NCI-H2107 (cell line): Measurements from ENCODE around the gene KCNIP1.

Source experiments
- DNase-seq: peaks from one replicate; lab custom pipeline; 2025; lab: John Stamatoyannopoulos, UW

KCNIP1 gene

DNA sequence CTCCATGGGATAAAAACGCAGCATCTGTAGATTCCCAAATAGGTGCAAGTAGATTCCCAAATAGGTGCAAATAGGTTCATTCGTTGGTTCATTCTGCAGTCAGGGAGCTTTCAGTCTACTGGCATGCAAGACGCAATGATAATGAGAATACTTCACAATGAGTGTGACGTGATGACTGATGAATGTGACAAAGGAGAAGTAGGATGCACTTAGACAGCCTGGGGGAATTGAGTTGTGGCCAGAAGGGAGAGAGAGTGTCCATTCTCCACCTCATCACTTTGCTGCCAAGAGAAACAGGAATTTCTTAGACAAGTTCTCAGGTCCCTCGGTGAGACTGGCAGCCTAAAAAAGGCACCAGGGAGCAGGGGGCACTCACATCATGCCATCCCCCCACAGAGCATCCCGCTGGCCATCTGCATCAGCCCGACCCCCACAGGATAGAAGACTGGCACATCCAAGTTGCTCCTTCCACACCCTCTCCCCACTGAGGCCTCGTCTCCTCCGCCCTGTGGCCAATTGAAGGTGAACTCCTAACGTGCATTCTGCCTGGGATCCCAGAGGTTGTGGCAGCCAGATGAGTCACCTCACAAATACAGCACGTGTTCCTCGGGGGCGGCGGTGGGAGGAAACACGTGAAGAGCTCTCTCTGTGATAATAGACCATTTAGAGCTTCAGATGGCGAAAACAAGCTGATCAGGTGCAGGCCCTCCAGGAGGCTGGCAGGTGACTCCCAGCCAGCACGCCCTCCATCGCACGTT, 19.9 kb upstream of the KCNIP1 start:
- peak; percentile 37 for DNase-seq

DNA sequence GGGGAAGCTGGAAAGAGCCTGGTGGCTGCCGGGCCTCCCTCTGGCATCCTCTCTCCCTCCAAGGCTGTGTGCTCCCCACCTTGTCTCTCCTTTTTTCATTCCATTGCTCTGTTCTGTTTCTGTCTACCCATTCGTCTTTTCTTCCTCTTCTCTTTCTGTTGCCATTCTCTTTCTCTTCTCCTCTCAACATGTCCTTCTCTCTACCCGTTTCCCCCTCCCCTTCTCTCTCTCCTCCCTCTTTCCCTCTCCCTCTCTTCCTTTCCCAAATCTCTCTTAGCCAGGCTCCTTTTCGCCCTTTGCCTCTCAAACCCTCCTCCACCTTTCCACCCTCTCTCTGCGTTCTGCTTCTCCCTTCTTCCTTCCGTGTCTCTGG, 19.4 kb upstream of the KCNIP1 start:
- no peak for DNase-seq

DNA sequence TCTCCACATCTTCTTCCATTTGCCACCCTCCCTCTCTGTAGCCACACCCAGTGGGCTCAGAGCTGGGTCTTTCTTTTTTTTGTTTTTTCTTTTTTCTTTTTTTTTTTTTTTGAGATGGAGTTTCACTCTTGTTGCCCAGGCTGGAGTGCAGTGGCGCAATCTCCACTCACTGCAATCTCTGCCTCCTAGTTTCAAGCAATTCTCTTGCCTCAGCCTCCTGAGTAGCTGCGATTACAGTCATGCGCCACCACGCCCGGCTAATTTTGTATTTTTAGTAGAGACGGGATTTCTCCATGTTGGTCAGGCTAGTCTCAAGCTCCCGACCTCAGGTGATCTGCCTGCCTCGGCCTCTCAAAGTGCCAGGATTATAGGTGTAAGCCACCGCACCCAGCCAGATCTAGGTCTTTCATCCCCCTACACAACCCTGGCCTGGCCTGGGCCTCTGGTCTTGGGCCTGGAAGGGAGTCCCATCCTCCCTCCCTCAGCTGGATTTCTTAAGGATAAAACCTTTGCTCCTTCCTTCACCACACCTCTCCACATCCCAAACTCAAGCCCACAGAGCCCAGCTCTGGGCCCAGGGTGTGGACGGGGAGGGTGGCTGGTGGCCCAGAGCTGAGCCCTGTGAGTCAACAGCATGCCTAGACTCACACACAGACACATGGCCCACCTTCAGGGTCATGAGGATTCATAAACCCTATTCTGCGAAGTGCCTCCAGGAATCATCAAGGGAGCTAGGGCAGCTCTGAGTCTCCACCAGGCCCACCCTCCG, 18.8 kb upstream of the KCNIP1 start:
- DNase-seq = no peak

DNA sequence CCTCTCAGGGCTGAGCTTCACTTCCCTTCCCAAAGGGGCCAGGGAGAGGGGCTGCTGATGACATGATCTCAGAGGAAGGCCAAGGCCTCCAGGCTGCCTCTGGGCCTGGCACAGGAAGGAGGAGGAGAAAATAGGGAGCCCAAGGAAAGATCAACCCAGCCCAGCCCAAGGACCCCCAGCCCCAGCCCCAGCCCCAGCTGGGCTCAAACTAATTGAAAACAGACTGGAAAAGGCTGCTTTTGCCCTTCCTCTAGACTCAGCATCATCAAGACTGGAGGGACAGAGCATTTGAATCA, 18.3 kb upstream of the KCNIP1 start:
- no peak for DNase-seq

DNA sequence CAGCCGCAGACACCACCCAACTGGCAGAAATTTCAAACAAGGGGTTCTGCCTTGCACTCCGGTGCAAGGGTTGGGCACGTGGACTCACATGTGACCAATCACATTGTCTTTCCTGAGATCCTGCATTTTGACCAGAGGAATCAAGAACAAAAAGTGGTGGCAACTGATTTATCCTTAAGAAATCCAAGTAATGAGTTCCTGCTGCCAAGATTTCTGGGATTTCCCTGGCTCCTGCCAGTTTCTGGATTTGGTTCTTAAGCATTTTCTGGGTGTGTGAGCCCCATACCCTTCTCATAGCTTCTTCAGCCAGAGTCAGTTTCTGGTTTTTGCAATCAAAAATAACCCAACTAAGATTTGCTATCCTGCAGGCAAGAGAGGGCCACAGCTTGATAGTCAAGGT, 17.4 kb upstream of the KCNIP1 start:
- no peak for DNase-seq

DNA sequence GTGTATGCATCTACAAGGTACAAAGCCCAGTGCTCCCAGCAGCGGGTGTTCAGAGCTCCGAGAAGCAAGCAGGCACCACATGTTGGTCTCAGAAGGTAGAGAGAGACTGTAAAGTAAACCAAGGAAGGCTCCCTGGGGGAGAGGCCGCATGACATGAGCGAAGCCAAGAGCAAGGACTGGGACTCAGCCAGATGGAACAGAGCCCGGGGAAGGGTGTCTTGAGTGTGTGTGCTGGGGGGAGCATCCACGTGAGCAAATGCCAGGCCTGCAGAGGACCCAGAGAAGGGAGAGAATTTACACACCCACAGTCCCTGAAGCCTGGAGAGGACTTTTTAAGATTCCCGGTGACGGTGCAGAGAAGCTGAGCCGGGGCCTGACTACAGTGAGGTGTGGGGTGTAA, 15.2 kb upstream of the KCNIP1 start:
- DNase-seq = no peak

DNA sequence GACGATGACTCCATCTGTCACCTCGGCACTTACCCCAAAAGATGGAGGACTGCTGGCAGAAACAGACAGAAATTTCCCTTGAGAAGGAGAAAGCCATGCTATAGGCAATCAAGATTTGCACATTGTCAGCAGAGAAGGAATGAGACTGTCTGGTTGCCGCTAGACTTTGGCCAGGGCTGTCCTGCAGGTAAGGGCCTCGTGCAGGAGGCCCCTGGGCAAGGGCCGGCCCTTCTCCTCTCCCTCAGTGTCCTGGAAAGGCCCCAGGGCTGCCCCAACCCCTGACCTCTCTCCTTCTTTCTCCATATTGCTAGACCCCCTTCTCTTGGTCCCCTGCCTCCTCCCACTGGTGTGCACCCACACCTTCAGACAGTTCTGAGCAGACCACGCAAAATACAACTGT, 14.6 kb upstream of the KCNIP1 start:
- no peak for DNase-seq

DNA sequence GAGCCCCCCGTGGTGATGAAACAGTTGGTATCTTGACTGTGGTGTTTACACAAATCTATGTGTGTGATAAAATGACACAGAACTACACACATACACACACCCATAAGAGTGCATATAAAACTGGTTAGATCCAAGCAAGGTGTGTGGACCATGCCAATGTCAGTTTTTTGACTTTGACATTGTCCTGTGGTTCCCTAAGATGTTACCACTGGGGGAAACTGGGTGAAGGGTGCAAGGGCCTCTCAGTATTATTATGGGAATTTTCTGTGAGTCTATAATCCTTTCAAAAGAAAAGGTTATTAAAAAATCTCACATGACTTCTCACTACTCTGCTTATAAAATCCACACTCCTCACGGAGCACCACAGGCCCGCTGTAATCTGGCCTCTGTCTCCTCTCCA, 13.4 kb upstream of the KCNIP1 start:
- no peak for DNase-seq

DNA sequence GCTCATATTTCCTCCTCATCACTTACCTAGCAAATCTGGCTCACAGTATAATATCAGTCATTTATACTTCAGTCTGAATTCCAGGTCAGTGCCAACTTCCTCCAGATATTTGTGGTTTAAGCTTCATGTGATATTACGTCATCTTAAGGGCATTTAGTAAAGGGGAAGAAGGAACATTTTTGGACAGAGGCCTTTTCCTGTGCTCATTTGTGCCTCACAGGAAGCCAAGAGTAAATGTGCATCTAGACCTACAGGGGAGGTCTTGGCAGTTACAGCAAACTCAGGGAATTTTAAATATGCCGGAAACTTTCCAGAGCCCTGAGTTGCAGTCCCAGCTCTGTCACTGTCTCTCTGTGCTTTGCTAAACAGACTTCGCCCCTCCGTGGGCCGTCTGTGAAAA, 12.3 kb upstream of the KCNIP1 start:
- no peak for DNase-seq

DNA sequence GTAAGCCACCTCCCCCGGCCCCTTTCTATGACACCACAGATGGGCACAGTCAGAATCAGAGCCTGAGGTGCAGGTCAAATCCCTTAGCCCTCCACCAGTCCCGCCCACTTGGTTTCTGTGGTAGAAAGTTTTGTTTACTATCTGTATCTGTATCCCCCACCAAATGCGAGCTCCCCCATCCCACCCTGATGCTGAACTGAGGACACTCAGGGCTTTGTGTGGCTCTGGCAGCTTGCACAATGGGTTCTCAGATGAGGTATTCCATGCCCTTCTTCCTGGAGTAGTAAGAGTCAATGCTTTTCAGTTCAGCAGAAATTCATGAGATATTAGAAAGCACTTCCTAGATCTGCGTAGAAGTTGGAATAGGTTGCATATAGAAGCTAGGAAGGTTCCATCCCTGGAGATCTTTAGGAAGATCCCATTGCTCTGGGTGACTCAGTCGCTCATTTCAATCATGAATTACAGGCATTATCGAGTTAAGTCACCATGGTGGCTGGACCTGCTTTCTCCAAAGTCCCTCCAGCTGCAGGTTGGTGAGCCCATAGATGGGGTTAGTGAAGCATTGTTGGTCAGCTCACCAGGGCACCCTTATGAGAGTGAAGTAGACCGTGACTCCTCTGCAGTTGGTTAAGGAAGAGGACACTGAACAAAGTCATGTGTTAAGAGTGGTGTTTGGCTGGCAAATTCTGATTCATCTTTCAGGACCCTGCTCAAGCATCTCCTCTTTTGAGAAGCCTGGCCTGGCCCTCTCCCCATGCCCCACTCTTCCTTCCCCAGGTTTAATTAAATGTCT, 10.6 kb upstream of the KCNIP1 start:
- no peak for DNase-seq

DNA sequence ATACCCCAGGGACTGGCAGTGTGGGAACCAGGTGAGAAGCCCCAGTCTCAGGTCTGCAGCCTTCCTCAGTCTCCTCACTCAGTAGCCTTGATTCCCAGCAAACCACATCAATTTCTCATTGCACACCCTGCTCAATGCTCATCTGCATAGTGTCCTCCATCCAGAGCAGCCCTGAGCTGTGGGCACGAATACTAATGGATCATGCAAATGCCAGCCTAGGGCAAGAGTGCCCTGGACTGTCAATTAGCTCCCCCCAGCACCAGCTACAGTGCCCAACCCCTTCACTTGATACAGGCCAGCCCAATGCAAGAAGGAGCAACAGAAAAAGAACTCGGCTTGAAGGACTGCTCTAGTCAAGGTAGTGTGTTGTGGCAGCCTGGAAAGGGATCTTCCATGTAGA, 9.8 kb upstream of the KCNIP1 start:
- no peak for DNase-seq

DNA sequence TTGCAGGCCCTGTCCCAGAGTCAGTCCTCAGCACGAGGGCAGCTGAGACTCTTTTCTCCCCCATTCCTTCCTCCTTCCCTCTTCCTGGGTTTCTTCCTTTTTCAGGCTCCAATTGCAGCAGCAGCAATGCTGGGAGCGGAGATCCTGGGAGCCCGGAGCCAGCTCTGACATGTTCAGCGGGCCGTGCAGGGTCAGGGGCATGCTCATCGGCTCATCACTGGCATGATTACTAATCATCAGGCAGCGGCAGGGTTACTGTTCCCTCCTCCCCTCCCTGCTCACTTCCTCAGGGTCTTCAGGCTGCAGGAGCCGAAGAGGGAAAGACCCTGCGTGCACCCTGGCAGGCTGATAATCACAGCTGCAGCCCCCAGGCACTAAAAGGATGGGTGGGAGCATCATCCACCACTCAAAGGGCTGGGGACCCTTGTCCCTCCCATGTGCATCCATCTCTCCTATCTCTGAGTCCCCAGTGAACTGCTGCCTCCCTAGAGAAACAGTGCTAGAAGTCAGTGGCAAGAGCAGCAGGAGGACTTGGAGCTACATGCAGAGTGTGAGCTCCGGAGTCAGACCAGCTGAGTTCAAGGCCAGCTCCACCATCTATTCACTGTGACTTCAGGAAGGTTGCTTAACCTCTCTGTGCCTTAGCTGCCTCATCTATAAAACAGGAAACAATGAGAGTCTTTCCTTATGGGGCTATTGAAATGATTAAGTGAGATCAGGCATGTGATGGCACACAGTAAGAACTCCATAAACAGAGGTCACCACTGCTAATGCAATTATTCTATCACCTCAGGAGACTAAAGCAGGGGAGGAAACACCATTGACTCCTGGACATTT, 7.8 kb upstream of the KCNIP1 start:
- no peak for DNase-seq

DNA sequence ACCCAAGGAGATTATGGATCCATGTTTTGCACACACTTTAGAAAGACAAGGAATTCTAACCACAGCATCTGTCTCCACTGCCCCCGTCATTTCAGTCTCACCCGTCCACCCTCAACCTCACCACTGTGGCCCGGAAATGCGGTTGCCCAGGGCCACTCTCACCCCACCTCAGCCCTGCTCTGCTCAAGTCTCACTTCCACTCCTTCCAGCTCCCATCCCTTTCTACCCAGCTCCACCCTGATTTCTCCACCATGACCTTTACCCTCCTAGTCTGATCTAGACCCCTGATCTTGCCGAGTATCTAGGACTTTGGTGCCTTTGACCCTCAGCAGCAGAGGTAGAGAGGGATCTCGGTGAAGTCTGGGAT, 7.2 kb upstream of the KCNIP1 start:
- no peak for DNase-seq

DNA sequence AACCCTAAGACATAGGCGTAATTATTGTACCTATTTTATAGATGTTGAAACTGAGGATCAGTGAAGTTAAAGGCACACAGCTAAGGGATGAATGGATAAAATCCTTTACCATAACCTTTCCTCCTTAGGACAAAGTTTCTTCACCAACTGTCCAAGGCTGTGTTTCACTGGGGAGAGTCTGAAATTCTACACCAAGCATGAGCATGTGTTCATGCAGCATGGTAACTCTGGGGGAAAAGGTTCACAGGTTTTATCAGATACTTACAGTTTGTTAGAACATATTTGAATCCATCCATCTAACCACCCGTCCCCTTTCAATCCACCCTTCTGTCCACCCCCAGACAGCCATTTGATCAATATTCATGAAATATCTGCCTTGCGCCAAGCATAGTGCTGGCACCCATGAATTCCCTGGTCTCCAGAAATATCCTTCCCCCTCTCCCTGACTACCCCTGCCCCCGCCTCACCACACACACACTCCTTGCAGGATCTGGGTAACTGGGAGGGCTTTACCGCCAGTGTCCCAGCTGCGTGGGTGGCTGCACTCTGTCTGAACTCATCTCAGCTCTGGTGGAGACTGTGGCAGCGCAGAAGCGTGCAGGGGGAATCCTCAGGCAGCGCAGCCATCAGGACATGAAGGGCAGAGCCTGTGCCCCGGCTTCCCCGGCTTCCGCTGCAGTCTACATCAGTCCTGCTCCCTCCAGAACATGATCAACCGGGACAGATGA, 6.3 kb upstream of the KCNIP1 start:
- DNase-seq = no peak

DNA sequence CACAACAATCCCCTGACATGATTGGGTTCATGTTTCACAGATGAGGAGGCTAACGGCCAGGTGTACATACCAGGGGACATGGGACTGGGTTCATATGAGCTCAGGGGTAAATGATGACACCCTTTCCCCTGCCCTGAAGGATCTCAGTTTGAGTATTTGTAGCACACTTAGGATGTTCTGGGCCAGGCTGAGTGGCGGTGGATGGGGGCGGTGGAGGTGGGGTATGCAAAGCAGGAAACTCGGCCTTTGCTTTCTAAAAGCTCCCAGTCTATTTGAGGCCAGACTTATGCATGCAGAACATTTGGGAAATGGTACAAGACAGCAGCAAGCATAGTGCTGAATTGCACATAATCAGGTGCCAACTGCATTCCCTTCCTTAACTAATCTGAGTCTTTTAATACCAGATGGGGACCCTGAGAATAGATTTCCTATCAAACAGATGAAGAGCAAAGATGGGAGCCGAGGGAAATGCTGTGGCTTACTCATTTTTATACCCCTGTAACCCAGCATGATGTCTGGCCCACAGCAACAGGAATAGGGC, 4.9 kb upstream of the KCNIP1 start:
- DNase-seq = no peak

DNA sequence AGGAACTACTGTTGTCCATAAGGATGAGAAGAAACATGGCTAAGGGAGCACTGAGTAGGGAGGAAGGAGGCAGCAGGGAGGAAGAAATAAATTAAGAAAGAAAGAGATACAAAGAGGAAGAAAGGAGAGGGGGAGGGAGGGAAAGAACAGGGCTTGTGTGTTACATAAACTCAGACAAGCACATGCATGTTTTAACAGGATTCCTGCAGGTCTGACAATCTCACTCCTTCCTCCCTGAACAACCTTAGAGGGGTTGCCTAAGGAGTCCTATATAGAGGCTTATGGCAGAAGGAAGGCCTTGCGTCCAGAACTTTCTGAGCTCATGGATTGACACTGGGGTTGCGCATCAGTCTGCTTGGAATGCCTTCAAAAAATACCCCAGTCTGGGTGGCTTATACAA, 4.2 kb upstream of the KCNIP1 start:
- DNase-seq = no peak

DNA sequence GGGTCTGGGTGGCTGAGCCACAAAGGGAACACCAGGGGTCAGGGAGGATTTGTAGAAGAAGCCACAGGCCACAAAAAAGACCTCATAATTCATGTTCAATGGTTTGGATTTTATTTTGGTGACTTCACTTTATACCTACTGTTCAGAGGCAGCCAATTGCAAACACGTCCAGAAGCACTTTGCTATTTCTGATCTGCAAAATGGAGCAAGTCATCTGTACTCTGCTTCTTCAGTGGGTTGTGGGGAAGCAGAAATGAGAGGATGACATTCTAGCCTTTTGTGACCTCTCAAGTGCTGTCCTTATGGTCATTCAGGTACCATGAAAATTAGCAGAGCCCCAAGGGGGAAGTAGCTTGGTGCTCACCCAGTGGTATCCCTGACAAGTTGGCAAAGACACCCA, 2.5 kb upstream of the KCNIP1 start:
- DNase-seq = no peak

DNA sequence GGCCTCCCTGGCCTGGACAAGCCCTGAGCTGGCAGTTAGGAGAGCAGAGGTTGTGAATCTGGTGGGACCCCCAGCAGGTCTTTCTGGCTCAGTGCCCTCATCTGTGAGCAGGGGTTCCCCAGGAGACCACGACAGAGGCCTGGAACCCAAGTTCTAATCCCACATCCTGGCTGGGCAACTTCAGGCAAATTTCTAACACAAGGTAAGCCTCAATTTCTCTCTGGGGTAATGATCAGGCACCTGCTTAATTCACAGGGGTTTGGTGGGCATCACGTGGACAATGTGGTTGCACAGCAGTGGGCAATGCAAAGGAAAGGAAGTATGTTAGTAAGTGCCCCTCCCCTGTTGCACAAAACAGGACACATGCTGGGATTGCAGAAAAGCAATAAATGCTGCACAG, 1.9 kb upstream of the KCNIP1 start:
- no peak for DNase-seq

DNA sequence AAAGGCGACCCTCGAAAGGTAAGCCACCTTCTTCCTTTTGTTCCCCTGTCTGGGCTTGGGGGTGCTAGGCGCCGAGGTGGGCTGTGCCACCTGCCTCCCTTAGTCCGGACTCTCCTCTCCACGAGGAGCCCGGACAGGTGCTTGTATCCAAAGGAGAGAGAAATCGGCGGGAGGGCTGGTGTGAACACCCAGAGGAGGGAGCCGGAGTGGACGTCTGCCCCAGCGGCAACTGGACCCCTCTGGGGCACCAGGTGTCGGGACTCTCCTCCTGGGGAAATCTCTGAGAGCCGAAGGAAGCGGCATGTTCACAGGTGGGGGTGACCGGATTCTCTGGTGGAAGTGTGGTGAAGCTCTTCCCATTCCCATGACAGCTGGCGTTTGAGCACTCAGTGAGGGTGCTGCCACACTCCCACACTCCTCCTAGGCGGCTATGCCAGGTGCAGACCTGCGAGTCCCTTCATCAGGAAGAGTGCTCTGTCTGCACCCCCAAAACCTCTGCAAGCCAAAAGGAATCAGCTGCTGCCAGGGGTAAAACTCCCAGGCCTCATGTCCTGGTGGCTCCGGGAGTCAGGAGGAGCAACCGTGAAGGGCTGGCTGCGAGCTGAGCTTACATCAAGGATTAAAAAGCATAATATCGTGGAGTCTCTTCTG, 921 bp downstream of the KCNIP1 start:
- DNase-seq = no peak

DNA sequence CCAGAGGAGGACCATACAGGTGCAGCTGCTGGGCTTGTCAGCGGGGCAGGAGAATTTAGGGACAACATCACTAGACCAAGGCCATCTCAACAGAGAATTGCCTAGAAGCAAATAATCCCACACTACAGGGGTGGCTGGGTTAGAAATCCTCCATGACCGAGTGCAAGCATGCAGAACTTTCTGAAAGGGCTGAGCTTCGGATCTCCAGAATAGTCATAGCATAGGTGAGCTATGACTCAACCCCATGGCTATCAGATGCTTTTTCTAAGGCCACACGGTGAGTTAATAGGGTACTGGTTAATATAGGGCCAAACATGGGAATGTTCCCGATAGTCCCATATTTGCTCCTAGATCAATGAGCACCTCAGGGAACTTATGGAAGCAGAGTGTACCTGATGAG, 4.2 kb downstream of the KCNIP1 start:
- DNase-seq = no peak
